GM12801 (cell line): ENCODE results near the gene TMEM164.

Source experiments
- TF ChIP-seq, protein P1 (sequence below): IDR thresholded peaks from one replicate; pipeline ENCODE4 v1.5.1; 2011; ENCODE audit warnings: control low read depth; ENCODE audit not compliant: insufficient read length; ENCODE audit errors: extremely low read depth

TMEM164 gene

DNA sequence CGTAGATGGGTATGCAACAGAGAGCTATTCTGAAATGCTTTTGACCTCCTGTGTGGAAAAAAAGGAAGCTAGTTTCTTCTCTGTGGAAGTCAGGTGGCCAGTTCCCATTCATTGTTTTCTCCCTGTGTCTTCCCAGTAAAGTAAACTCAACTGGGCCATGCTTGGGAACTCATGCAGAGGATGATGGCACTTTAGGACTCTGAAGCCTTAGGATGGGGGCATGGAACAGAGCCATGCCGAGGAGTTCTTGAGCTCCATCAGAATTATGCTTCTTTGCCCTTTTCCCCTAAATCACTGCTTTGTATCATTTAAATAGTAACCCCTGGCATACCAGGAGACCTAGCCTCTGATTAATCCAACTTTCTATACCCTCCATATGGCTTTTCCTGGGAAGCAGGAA is 3.2 kb downstream of the TMEM164 start:
- TF ChIP-seq, protein P1, sequence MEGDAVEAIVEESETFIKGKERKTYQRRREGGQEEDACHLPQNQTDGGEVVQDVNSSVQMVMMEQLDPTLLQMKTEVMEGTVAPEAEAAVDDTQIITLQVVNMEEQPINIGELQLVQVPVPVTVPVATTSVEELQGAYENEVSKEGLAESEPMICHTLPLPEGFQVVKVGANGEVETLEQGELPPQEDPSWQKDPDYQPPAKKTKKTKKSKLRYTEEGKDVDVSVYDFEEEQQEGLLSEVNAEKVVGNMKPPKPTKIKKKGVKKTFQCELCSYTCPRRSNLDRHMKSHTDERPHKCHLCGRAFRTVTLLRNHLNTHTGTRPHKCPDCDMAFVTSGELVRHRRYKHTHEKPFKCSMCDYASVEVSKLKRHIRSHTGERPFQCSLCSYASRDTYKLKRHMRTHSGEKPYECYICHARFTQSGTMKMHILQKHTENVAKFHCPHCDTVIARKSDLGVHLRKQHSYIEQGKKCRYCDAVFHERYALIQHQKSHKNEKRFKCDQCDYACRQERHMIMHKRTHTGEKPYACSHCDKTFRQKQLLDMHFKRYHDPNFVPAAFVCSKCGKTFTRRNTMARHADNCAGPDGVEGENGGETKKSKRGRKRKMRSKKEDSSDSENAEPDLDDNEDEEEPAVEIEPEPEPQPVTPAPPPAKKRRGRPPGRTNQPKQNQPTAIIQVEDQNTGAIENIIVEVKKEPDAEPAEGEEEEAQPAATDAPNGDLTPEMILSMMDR, result no peak

DNA sequence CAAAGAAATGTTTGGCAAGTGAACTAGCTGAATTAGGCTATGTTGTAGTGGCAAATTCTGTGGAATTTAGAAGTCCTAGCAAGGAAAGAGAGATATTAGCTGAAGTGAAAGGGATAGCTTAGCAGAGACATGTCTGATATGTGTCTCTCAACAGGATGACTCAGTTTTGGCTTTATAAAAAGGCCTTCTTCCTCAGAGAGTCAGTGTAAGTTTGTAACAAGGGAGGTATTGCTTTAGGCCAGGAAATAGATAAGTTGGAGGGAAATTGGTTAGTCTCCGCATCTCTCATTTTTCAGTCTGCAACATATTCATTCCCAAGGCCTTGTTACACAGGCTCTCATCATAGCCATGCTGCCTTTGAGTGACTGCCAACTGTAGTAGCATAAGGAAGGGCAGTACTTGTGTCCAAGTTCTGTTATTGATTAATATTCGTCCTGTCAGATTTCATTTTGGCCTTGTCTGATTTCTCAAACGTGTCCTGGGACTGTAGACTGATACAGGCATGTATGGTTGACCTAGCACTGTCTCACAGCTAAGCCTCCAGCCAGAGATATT is 4.0 kb downstream of the TMEM164 start:
- TF ChIP-seq, protein P1, result no peak

DNA sequence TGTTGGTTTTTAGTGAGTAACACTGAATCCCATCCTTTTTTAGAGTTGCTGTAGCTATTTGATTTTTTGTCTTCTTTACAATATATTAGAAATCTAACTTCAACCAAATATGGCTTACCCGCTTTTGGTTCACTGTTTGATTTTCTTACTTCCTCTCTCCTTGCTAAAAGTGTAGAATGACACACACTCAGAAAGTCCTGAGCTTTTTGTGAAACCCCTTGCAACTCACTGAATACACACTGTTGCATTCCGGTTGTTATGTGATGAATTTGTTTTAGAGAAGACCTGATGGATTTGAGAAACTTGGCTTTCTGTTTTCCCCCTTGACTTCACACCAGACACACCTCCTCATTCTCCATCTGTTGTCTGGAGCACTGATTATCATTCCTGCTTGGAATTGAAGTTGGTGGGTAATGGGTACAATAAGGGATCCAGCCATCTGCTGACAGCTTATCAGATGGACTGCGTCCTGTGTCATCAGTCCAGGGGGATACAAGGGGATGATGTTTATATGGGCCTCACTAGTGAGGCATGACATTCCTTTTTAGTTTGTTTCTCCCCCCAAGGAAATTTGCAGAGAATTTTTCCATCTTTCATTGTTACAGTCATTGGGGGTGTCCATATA is 5.2 kb downstream of the TMEM164 start:
- TF ChIP-seq, protein P1, result no peak

DNA sequence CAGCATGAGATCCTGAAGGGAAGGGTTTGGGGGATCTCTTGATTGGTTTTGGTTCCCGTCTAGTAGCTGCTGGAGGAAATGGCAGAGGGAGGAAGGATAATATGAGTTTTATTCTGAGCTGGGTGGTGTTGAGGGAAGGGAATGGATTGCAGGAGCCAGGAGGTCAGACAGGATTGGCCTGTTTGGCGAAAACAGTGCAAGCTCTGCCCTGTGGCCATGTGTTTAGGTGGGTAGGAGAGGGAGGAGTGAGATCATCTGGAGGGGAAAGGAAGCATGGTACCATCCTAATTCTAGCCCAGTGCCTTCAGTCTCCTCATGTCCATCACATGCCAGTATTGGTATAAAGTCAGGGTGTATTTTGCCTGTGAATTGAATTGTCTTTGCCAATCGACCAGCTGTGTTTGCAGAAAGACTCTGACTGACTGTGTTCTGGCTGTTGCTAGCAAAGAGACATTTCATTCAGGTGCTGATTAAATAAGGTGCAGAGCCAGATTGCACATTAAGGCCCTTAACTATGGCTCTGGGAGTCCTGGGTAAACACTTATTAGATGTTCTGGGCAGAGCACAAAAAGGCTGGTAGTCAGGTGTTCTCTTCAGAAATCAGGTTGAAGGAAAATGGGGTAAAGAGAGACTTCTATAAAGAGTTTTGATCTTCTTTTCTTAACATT is 10.0 kb downstream of the TMEM164 start:
- TF ChIP-seq, protein P1, result no peak

DNA sequence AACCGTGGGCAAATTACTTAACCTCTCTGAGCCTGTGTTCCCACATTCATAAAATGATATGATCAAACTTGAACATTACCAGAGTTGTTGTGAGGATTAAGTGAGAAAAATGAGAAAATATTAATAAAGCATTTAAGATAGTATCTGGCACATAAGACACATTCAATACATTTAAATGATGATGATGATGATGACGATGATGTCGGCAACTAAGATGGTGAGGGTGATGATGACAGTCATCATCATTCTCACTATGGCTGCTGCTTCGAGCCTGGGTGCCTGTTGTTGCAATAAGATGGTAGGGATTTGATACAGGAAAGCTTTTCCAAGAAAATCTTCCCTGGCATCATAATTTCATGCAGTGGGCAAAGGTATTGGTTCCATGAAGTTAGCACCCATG is 11.1 kb downstream of the TMEM164 start:
- TF ChIP-seq, protein P1, result no peak

DNA sequence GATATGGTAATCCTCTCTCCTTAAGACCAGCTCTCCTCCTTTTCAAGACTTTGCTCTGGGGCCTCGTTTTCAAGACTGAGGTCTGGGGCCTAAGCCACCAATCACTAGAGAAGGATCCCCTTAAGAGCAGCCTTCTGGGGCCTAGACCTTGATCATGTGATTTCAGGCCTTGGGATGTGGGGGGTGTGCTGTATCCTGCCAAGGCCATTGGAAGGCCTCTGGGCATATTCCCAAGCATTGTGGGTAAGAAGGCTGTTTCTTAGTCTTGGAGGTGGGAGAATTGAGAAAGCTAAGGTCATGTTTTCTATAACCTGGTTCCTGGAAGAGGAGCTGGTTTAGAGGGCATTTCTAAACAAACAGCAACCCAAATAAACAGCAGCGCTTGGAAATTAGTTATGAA is 12.1 kb downstream of the TMEM164 start:
- TF ChIP-seq, protein P1, result no peak

DNA sequence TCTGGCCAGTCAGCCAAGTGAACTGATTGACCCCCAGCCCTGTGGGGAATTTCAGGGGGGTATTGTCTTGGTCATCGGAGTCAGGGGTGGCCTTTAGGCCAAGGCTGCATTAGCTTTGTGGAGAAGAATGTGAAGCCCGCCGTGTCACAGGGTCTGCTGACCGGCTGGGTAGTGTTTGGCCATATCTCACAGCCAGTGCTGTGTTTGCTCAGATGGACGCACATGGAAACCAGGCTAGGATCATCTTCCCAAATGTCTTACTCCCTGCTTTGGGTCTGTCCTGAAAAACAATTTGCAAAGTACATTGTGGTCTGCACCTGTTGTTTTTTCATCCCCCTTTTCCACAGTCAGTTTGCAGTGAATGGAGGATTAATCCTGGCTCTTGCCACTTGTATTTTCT is 13.0 kb downstream of the TMEM164 start:
- TF ChIP-seq, protein P1, result no peak
